ENCODE results near the gene ST3GAL5. TPM values are rescaled to one million over a fixed set of nuclear protein-coding genes. Genes with fewer than 3 reads are reported as not detected.

Gene ST3GAL5
- total and polyA plus RNA-seq, 2 of the 8 experiments (the other 6 are each of a cell fraction or from before 2014, with no cell fraction given), result 1.9 to 4.5 TPM

- TF ChIP-seq NRF1 (IDR thresholded peaks at IDR 0.05; ENCODE audit: low read depth, low read length), result no peak
- TF ChIP-seq SRF (IDR thresholded peaks at IDR 0.05; ENCODE audit: low read depth, low read length), result no peak
- TF ChIP-seq RXRA (IDR thresholded peaks at IDR 0.05; ENCODE audit: insufficient read depth, low read depth, low read length), result no peak
- no peak for TF ChIP-seq SUZ12 (IDR thresholded peaks at IDR 0.05; ENCODE audit: low read length)
- TF ChIP-seq RBBP5 (IDR thresholded peaks at IDR 0.05; ENCODE audit: borderline replicate concordance, low read depth, low read length), result no peak
- TF ChIP-seq SIN3A (conservative IDR thresholded peaks at IDR 0.05 in 1 of 2, IDR thresholded peaks at IDR 0.05 in 1 of 2; ENCODE audit: low read depth in 1 of 2, low read length in 2 of 2), result no peak
- TF ChIP-seq POU5F1 (IDR thresholded peaks at IDR 0.05; ENCODE audit: low read depth, low read length), result no peak
These were observed 92.8 kb downstream of the ST3GAL5 start (continued) for GRCh38 chr2:85796046-85796340.

Measured in H1 (cell line).